ENCODE data around the gene GATA2.

Gene GATA2

GRCh38 chr3:128468285-128468790 lies 24.7 kb downstream of the GATA2 start:
- Histone ChIP-seq H4K20me1 (ENCODE audit: low read depth, low read length) (no peaks in the 10 kb centered on the region), H3K9ac (ENCODE audit: low read length) (no peak overlapping the region), H3K4me3 (ENCODE audit: insufficient read depth, low read length, poor library complexity, severe bottlenecking) (no peak overlapping the region), H3K9me3 (ENCODE audit: insufficient read depth, low read length) (no peaks in the 10 kb centered on the region), H3K27ac (ENCODE audit: low read depth, low read length) (no peak overlapping the region), H3K36me3 (ENCODE audit: low read length) (no peaks in the 10 kb centered on the region), H2AFZ (ENCODE audit: low read depth, low read length, severe bottlenecking) (no peak overlapping the region), H3F3A (ENCODE audit: insufficient read depth) (no peaks in the 10 kb centered on the region), H3K79me2 (ENCODE audit: insufficient read depth, low read length) (no peaks in the 10 kb centered on the region), H3K9me2 (replicated peaks; ENCODE audit: insufficient read depth, low read length) (no peaks in the 10 kb centered on the region), H3K27me3 (ENCODE audit: low read length) (no peaks in the 10 kb centered on the region), H3K4me2 (ENCODE audit: low read depth, low read length, poor library complexity, severe bottlenecking) (no peak overlapping the region)
- TF ChIP-seq EZH2phosphoT487 (conservative IDR thresholded peaks at IDR 0.05; ENCODE audit: low read length), result no peak
- no peak for TF ChIP-seq CTCF (IDR thresholded peaks at IDR 0.05; ENCODE audit: insufficient read depth, low read length, poor library complexity, severe bottlenecking)

- H3K27me3 ChIP-seq (ENCODE audit: low read length), result no peaks in the 10 kb centered on the region
- no peaks in the 10 kb centered on the region for H3K79me2 ChIP-seq (ENCODE audit: insufficient read depth, low read length)
- H4K20me1 ChIP-seq (ENCODE audit: low read depth, low read length), result no peaks in the 10 kb centered on the region
- no peaks in the 10 kb centered on the region for H3K9me3 ChIP-seq (ENCODE audit: insufficient read depth, low read length)
- no peak within 1 kb of the TSS for H3K4me3 ChIP-seq (ENCODE audit: insufficient read depth, low read length, poor library complexity, severe bottlenecking)
- no peaks in the 10 kb centered on the region for H3F3A ChIP-seq (ENCODE audit: insufficient read depth)
- no peak within 1 kb of the TSS for H3K27ac ChIP-seq (ENCODE audit: low read depth, low read length)
- H2AFZ ChIP-seq (ENCODE audit: low read depth, low read length, severe bottlenecking), result no peak within 1 kb of the TSS
- H3K9me2 ChIP-seq (replicated peaks; ENCODE audit: insufficient read depth, low read length), result no peaks in the 10 kb centered on the region
- no peaks in the 10 kb centered on the region for H3K36me3 ChIP-seq (ENCODE audit: low read length)
- no peak within 1 kb of the TSS for H3K9ac ChIP-seq (ENCODE audit: low read length)
- TF ChIP-seq EZH2phosphoT487 (conservative IDR thresholded peaks at IDR 0.05; ENCODE audit: low read length), result no peak
- TF ChIP-seq CTCF (IDR thresholded peaks at IDR 0.05; ENCODE audit: insufficient read depth, low read length, poor library complexity, severe bottlenecking), result no peak
- no peak within 1 kb of the TSS for H3K4me2 ChIP-seq (ENCODE audit: low read depth, low read length, poor library complexity, severe bottlenecking)
Measured at GRCh38 chr3:128466840-128467541, 26.0 kb downstream of the GATA2 start, which contains the start of gene DNAJB8. TSS of gene DNAJB8 (minus strand) at chr3:128466890. CDS start at chr3:128463245, 3,645 bp downstream.

GRCh38 chr3:128464702-128465101 lies 28.3 kb downstream of the GATA2 start:
- TF ChIP-seq CTCF (IDR thresholded peaks at IDR 0.05; ENCODE audit: insufficient read depth, low read length, poor library complexity, severe bottlenecking), result no peak
- TF ChIP-seq EZH2phosphoT487 (conservative IDR thresholded peaks at IDR 0.05; ENCODE audit: low read length), result no peak
- no peaks in the 10 kb centered on the region for H3F3A ChIP-seq (ENCODE audit: insufficient read depth)
- H3K9me2 ChIP-seq (replicated peaks; ENCODE audit: insufficient read depth, low read length), result no peaks in the 10 kb centered on the region
- H3K9ac ChIP-seq (ENCODE audit: low read length), result no peak overlapping the region
- H3K4me3 ChIP-seq (ENCODE audit: insufficient read depth, low read length, poor library complexity, severe bottlenecking), result no peak overlapping the region
- no peak overlapping the region for H2AFZ ChIP-seq (ENCODE audit: low read depth, low read length, severe bottlenecking)
- H3K27me3 ChIP-seq (ENCODE audit: low read length), result no peaks in the 10 kb centered on the region
- no peak overlapping the region for H3K4me2 ChIP-seq (ENCODE audit: low read depth, low read length, poor library complexity, severe bottlenecking)
- no peaks in the 10 kb centered on the region for H3K36me3 ChIP-seq (ENCODE audit: low read length)
- H3K27ac ChIP-seq (ENCODE audit: low read depth, low read length), result no peak overlapping the region
- no peaks in the 10 kb centered on the region for H4K20me1 ChIP-seq (ENCODE audit: low read depth, low read length)
- no peaks in the 10 kb centered on the region for H3K9me3 ChIP-seq (ENCODE audit: insufficient read depth, low read length)
- H3K79me2 ChIP-seq (ENCODE audit: insufficient read depth, low read length), result no peaks in the 10 kb centered on the region

Measured in SU-DHL-6 (cell line).